B cell (primary cell): ENCODE measurements around the gene TRABD2B. TPM values are rescaled to one million over a fixed set of nuclear protein-coding genes. Genes with fewer than 3 reads are reported as not detected.

Experiments used
- ATAC-seq: fragments of 200-7000 bp; cut with Tn5 transposase; one replicate; pipeline ENCODE4 v1.10.0; 2021; ENCODE audit warnings: low read depth, mild to moderate bottlenecking, moderate number of reproducible peaks, moderate library complexity
- CTCF ChIA-PET: fragments of 350-600 bp; sonication (Branson Sonifier 250); formaldehyde crosslinking; loops from one replicate; lab custom pipeline; 2021; ENCODE audit warnings: antibody characterized with exemption, inconsistent platforms; lab: Charles Lee
- POLR2A ChIA-PET: fragments of 350-600 bp; sonication (Branson Sonifier 250); formaldehyde crosslinking; loops from one replicate; lab custom pipeline; 2021; ENCODE audit warnings: antibody characterized with exemption; lab: Charles Lee
- DNase-seq: peaks from one replicate; pipeline ENCODE4 v3.0.0; 2013
- H2AFZ ChIP-seq: 2 replicates; pipeline ENCODE4 v1.6.1; 2012; ENCODE audit warnings: mild to moderate bottlenecking, low read depth, low read length; ENCODE audit not compliant: insufficient read depth, poor library complexity, severe bottlenecking
- H3K27ac ChIP-seq, 2 donors: 1 replicate in 1 of 2; 2 replicates in 1 of 2; pipeline ENCODE4 v1.5.1; 2012 to 2013; ENCODE audit warnings: low read length in 2 of 2, mild to moderate bottlenecking in 2 of 2, moderate library complexity in 1 of 2
- H3K27me3 ChIP-seq, 4 experiments: fragments of 200-600 bp in 1 of 4; sonication (generic) in 1 of 4; replicated peaks in 1 of 4; 1 replicate in 2 of 4; 2 replicates in 2 of 4; pipeline versions ENCODE4 v1.6.1 to v1.7.0; 2013 to 2016; ENCODE audit warnings: low read length in 3 of 4, mild to moderate bottlenecking in 2 of 4, mixed read lengths in 1 of 4, moderate library complexity in 1 of 4; ENCODE audit not compliant: insufficient read depth in 4 of 4, control insufficient read depth in 3 of 4; ENCODE audit errors: control extremely low read depth in 1 of 4
- H3K36me3 ChIP-seq, 2 experiments: replicated peaks in 1 of 2; 1 replicate in 1 of 2; 2 replicates in 1 of 2; pipeline versions ENCODE4 v1.6.1 to v1.7.1; 2013; ENCODE audit warnings: low read length in 1 of 2; ENCODE audit not compliant: insufficient read depth in 2 of 2, control insufficient read depth in 1 of 2; ENCODE audit errors: control extremely low read depth in 1 of 2, extremely low read depth in 1 of 2
- H3K4me1 ChIP-seq, 2 donors: fragments of 200-600 bp in 1 of 2; sonication (generic) in 1 of 2; 1 replicate in 1 of 2; 2 replicates in 1 of 2; pipeline versions ENCODE4 v1.5.1 to v1.6.1; 2013 to 2017; ENCODE audit warnings: low read length in 2 of 2; ENCODE audit not compliant: control insufficient read depth in 2 of 2, insufficient read depth in 2 of 2
- H3K4me2 ChIP-seq: replicated peaks from 2 replicates; pipeline ENCODE3; 2012; ENCODE audit warnings: mild to moderate bottlenecking, low read depth, low read length; ENCODE audit not compliant: poor library complexity, severe bottlenecking
- H3K4me3 ChIP-seq, 5 experiments: fragments of 200-600 bp in 1 of 5; sonication (generic) in 1 of 5; 1 replicate in 3 of 5; 2 replicates in 2 of 5; pipeline versions ENCODE4 v1.5.1 to v1.7.0; 2011 to 2016; ENCODE audit warnings: low read length in 4 of 5, mild to moderate bottlenecking in 4 of 5, low read depth in 2 of 5, control low read depth in 1 of 5, moderate library complexity in 1 of 5; ENCODE audit not compliant: insufficient read depth in 1 of 5; ENCODE audit errors: control extremely low read depth in 1 of 5, extremely low read depth in 1 of 5
- H3K79me2 ChIP-seq: fragments of 200-600 bp; sonication (generic); one replicate; pipeline ENCODE4 v1.6.0; 2016; ENCODE audit warnings: low read length; ENCODE audit not compliant: control insufficient read depth, insufficient read depth
- H3K9ac ChIP-seq: fragments of 200-600 bp; sonication (generic); 2 replicates; pipeline ENCODE4 v1.6.1; 2017; ENCODE audit warnings: mild to moderate bottlenecking, low read length, moderate library complexity
- H3K9me3 ChIP-seq, 3 donors: one replicate each; pipeline versions ENCODE4 v1.6.1 to v1.7.1; 2013; ENCODE audit warnings: low read length in 2 of 3; ENCODE audit not compliant: control insufficient read depth in 2 of 3, insufficient read depth in 1 of 3; ENCODE audit errors: control extremely low read depth in 1 of 3
- H4K20me1 ChIP-seq: 2 replicates; pipeline ENCODE4 v1.6.0; 2012; ENCODE audit warnings: mild to moderate bottlenecking, low read length; ENCODE audit not compliant: insufficient read depth, control insufficient read depth, poor library complexity, severe bottlenecking
- H3K27ac Mint-ChIP-seq: one replicate; pipeline ENCODE4 v1.8.0; 2021; ENCODE audit warnings: mixed read lengths
- H3K27me3 Mint-ChIP-seq: one replicate; pipeline ENCODE4 v1.8.0; 2021; ENCODE audit warnings: mixed read lengths
- H3K4me1 Mint-ChIP-seq: one replicate; pipeline ENCODE4 v1.8.0; 2021; ENCODE audit warnings: mixed read lengths
- H3K4me3 Mint-ChIP-seq: one replicate; pipeline ENCODE4 v1.8.0; 2021; ENCODE audit warnings: mixed read lengths
- H3K9me3 Mint-ChIP-seq: one replicate; pipeline ENCODE4 v1.8.0; 2022; ENCODE audit warnings: mixed read lengths; ENCODE audit not compliant: insufficient read depth
- EZH2 ChIP-seq: IDR thresholded peaks from 2 replicates; pipeline ENCODE4 v1.6.1; 2012; ENCODE audit warnings: borderline replicate concordance, low read depth, mild to moderate bottlenecking, moderate library complexity, low read length; ENCODE audit not compliant: insufficient read depth, poor library complexity, severe bottlenecking
- WGBS: methylation state at CpG from one replicate; pipeline ENCODE4 v1.1.5; 2013; ENCODE audit warnings: missing lambda C conversion rate; ENCODE audit not compliant: insufficient coverage; 5-methylcytosine and 5-hydroxymethylcytosine counted together
- intact Hi-C: fragments of 100-400 bp; cut with micrococcal nuclease; formaldehyde crosslinking; loops from one replicate; pipeline ENCODE4 v1.10.0; 2022
- polyA plus RNA-seq: library from polyadenylated mRNA; depleted of rRNA; stranded (reverse); fragments of >200 nt; gene quantifications from 2 replicates; pipeline ENCODE4 v1.2.3, GENCODE V29; 2012
- total RNA-seq, 2 donors: library from RNA; stranded (reverse); fragments of 120-200 nt in 1 of 2; gene quantifications; 1 replicate in 1 of 2; 2 replicates in 1 of 2; pipeline versions ENCODE4 v1.2.3 to v1.2.4, GENCODE V29; 2013 to 2022
- TF ChIP-seq, protein P1 (sequence below): fragments of 200-600 bp; IDR thresholded peaks from one replicate; pipeline ENCODE4 v1.8.0; 2022; ENCODE audit warnings: antibody characterized with exemption, mild to moderate bottlenecking

Gene TRABD2B
- total and polyA plus RNA-seq, 2 donors (not counting 1 experiment from before 2014, with no cell fraction given) = not detected

GRCh38 chr1:48025076-48025475 is 27.9 kb upstream of the TRABD2B start:
- H3K9me3 ChIP-seq = no peaks in the 10 kb centered on the region
- H2AFZ ChIP-seq = no peak overlapping the region
- intact Hi-C loops = no loop called here
- Mint-ChIP-seq H3K9me3 (no peaks in the 10 kb centered on the region), H3K27ac (no peak overlapping the region), H3K4me3 (no peak overlapping the region), H3K27me3 (peaks cover 14% of the 10 kb centered on the region), H3K4me1 (no peaks in the 10 kb centered on the region)
- ChIA-PET CTCF (interaction anchor here (1.2 to 1.5 kb wide), 2 partner anchors 24 to 27 kb away, joined by 3 to 4 read pairs; partner anchors contain the start of gene TRABD2B), POLR2A (no interaction called here)
- H4K20me1 ChIP-seq = no peaks in the 10 kb centered on the region
- H3K4me3 ChIP-seq = no peak overlapping the region
- no peaks in the 10 kb centered on the region for H3K36me3 ChIP-seq
- H3K4me2 ChIP-seq = no peak overlapping the region
- no peak for TF ChIP-seq EZH2
- TF ChIP-seq, protein P1, sequence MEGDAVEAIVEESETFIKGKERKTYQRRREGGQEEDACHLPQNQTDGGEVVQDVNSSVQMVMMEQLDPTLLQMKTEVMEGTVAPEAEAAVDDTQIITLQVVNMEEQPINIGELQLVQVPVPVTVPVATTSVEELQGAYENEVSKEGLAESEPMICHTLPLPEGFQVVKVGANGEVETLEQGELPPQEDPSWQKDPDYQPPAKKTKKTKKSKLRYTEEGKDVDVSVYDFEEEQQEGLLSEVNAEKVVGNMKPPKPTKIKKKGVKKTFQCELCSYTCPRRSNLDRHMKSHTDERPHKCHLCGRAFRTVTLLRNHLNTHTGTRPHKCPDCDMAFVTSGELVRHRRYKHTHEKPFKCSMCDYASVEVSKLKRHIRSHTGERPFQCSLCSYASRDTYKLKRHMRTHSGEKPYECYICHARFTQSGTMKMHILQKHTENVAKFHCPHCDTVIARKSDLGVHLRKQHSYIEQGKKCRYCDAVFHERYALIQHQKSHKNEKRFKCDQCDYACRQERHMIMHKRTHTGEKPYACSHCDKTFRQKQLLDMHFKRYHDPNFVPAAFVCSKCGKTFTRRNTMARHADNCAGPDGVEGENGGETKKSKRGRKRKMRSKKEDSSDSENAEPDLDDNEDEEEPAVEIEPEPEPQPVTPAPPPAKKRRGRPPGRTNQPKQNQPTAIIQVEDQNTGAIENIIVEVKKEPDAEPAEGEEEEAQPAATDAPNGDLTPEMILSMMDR = no peak
- no peaks in the 10 kb centered on the region for H3K79me2 ChIP-seq
- DNase-seq = no peak
- no peak overlapping the region for H3K27ac ChIP-seq
- no peaks in the 10 kb centered on the region for H3K4me1 ChIP-seq
- H3K9ac ChIP-seq = no peak overlapping the region
- no peaks in the 10 kb centered on the region for H3K27me3 ChIP-seq
- no peak for ATAC-seq

DNA sequence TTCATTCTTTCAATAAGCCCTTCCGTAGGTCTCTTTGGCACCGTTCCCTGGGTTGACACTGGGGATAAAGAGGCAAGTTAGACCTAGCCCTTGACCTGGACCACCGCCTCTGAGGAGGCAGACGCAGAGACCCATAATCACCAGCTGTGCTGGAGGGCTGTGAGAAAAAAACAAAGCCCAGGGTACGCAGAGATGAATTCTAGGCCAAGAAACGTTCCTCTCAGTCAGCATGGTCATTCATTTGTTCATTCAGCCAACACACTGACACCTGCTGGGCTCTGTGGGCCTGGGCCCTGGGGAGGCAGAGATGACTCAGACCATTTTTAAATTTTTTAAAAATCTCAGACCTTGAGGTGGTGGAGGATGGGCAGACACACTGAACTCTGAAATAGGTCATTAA is 26.3 kb upstream of the TRABD2B start:
- TF ChIP-seq, protein P1 = no peak
- TF ChIP-seq EZH2 = no peak
- Histone ChIP-seq H3K9me3 (no peaks in the 10 kb centered on the region), H3K79me2 (no peaks in the 10 kb centered on the region), H4K20me1 (no peaks in the 10 kb centered on the region), H2AFZ (no peak overlapping the region), H3K4me1 (no peaks in the 10 kb centered on the region), H3K4me2 (no peak overlapping the region), H3K27ac (no peak overlapping the region), H3K36me3 (no peaks in the 10 kb centered on the region), H3K4me3 (no peak overlapping the region), H3K9ac (no peak overlapping the region), H3K27me3 (no peaks in the 10 kb centered on the region)
- intact Hi-C loops = no loop called here
- no peak for DNase-seq
- Mint-ChIP-seq H3K27me3 (peaks cover 19% of the 10 kb centered on the region), H3K4me3 (no peak overlapping the region), H3K9me3 (no peaks in the 10 kb centered on the region), H3K4me1 (no peaks in the 10 kb centered on the region), H3K27ac (no peak overlapping the region)
- POLR2A ChIA-PET = no interaction called here
- WGBS = 97% methylated on average over 5 of the region's 6 CpGs
- CTCF ChIA-PET = no interaction called here
- no peak for ATAC-seq
